Effector CD4-positive, alpha-beta T cell (primary cell): ENCODE measurements around the gene ARFRP1.

Source experiments
- DNase-seq: peaks from one replicate; pipeline ENCODE4 v3.0.0-alpha.2; 2020
- total RNA-seq: gene quantifications from one replicate; lab custom pipeline; 2026; lab: John Stamatoyannopoulos, UW

Gene ARFRP1
- 63.8 reads per million, percentile 74 among the genes with 10 or more reads in this experiment for total RNA-seq

- DNase-seq: peak; percentile 82
Measured at GRCh38 chr20:63707558-63708300, at the start of gene ARFRP1, which contains the start of gene ZGPAT. Gene ARFRP1 (minus strand): TSS chr20:63707976. CDS start chr20:63707091, 885 bp downstream. Gene ZGPAT (plus strand): TSS chr20:63708039. CDS start chr20:63708581, 542 bp downstream.

- DNase-seq: no peak
Measured at GRCh38 chr20:63756648-63756991, 48.8 kb upstream of the ARFRP1 start.

- no peak for DNase-seq
Measured at GRCh38 chr20:63755933-63756647, 48.3 kb upstream of the ARFRP1 start.

GRCh38 chr20:63754008-63754407, 46.2 kb upstream of the ARFRP1 start:
- no peak for DNase-seq

GRCh38 chr20:63753381-63753780, 45.6 kb upstream of the ARFRP1 start:
- no peak for DNase-seq

- DNase-seq: no peak
Measured at GRCh38 chr20:63752411-63753101, 44.8 kb upstream of the ARFRP1 start.

GRCh38 chr20:63751471-63752271, 43.9 kb upstream of the ARFRP1 start:
- DNase-seq: no peak

GRCh38 chr20:63750807-63751470, 43.2 kb upstream of the ARFRP1 start:
- DNase-seq: peak; percentile 44

GRCh38 chr20:63749597-63750508, 42.1 kb upstream of the ARFRP1 start:
- DNase-seq: no peak

GRCh38 chr20:63748934-63749270, 41.1 kb upstream of the ARFRP1 start:
- no peak for DNase-seq

GRCh38 chr20:63748070-63748933, 40.5 kb upstream of the ARFRP1 start:
- no peak for DNase-seq

GRCh38 chr20:63747622-63748069, 39.9 kb upstream of the ARFRP1 start:
- no peak for DNase-seq

GRCh38 chr20:63746751-63747315, 39.1 kb upstream of the ARFRP1 start:
- DNase-seq: no peak

GRCh38 chr20:63745961-63746731, 38.4 kb upstream of the ARFRP1 start:
- DNase-seq: no peak

- no peak for DNase-seq
Measured at GRCh38 chr20:63745424-63745805, 37.6 kb upstream of the ARFRP1 start.

GRCh38 chr20:63744574-63745423, 37.0 kb upstream of the ARFRP1 start:
- DNase-seq: no peak

- no peak for DNase-seq
Measured at GRCh38 chr20:63744158-63744557, 36.4 kb upstream of the ARFRP1 start.
